Cardiac muscle cell (in vitro differentiated cells and primary cell): ENCODE data around the gene CNTN5. TPM values are rescaled to one million over a fixed set of nuclear protein-coding genes. Genes with fewer than 3 reads are reported as not detected.

Experiments used
- DNase-seq, 2 donors: peaks; one replicate each; pipeline versions ENCODE4 v3.0.0 to v3.0.0-alpha.2; 2010 to 2017; ENCODE audit warnings: low read depth in 1 of 2, low spot score in 1 of 2
- H3K27ac ChIP-seq: fragments of 200-600 bp; sonication (generic); 2 replicates; pipeline ENCODE4 v1.5.1; 2016
- H3K27me3 ChIP-seq: fragments of 200-600 bp; sonication (generic); 2 replicates; pipeline ENCODE4 v1.6.0; 2016; ENCODE audit warnings: control low read depth
- H3K36me3 ChIP-seq: fragments of 200-600 bp; sonication (generic); 2 replicates; pipeline ENCODE4 v1.5.1; 2016; ENCODE audit warnings: control low read depth
- H3K4me1 ChIP-seq: fragments of 200-600 bp; sonication (generic); 2 replicates; pipeline ENCODE4 v1.8.1; 2017; ENCODE audit warnings: low read depth, mild to moderate bottlenecking, mixed run types
- H3K4me3 ChIP-seq: fragments of 200-600 bp; sonication (generic); 2 replicates; pipeline ENCODE4 v1.5.1; 2016; ENCODE audit warnings: mild to moderate bottlenecking
- H3K9me3 ChIP-seq: fragments of 200-600 bp; sonication (generic); 2 replicates; pipeline ENCODE4 v1.5.1; 2017; ENCODE audit warnings: low read depth, mild to moderate bottlenecking, control low read depth
- polyA plus RNA-seq: library from polyadenylated mRNA; unstranded; fragments of >200 nt; fragmentation: Nextera tagmentation; extraction: Ambion mirVana; gene quantifications from 2 replicates; pipeline ENCODE4 v1.2.1, GENCODE V29; 2016
- total RNA-seq: library from RNA; depleted of rRNA; stranded (reverse); fragments of >200 nt; gene quantifications from 2 replicates; pipeline ENCODE4 v1.2.3, GENCODE V29; 2016
- TF ChIP-seq, protein P1 (sequence below): IDR thresholded peaks from 2 replicates; pipeline ENCODE4 v1.5.1; 2012; ENCODE audit warnings: low read depth, mild to moderate bottlenecking, low read length

CNTN5 gene
- total and polyA plus RNA-seq, 2 experiments from 2014 or later, result 30.0 to 41.3 TPM

DNA sequence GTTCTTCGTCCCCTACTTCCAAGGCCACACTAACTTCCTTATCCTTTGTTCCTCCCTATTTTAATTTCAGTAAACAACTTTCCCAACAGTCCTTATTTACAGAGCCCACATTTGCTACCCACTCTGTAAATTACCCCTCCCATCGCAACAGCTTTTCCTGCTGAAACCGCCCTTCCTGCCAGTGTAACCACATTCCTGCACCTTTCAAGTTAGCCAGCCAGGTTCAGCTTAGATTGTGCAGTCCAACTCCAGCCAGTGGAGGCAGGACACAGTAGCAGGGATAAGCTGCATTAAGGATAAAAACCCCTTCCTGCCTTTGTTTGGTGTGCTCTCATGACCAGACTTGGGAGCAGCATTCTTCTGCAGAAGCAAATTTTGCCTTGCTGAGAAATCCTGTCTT, 898.0 kb downstream of the CNTN5 start:
- H3K4me1 ChIP-seq, result no peaks in the 10 kb centered on the region
- no peak overlapping the region for H3K4me3 ChIP-seq
- H3K9me3 ChIP-seq, result no peaks in the 10 kb centered on the region
- H3K27ac ChIP-seq, result no peak overlapping the region
- TF ChIP-seq, protein P1, sequence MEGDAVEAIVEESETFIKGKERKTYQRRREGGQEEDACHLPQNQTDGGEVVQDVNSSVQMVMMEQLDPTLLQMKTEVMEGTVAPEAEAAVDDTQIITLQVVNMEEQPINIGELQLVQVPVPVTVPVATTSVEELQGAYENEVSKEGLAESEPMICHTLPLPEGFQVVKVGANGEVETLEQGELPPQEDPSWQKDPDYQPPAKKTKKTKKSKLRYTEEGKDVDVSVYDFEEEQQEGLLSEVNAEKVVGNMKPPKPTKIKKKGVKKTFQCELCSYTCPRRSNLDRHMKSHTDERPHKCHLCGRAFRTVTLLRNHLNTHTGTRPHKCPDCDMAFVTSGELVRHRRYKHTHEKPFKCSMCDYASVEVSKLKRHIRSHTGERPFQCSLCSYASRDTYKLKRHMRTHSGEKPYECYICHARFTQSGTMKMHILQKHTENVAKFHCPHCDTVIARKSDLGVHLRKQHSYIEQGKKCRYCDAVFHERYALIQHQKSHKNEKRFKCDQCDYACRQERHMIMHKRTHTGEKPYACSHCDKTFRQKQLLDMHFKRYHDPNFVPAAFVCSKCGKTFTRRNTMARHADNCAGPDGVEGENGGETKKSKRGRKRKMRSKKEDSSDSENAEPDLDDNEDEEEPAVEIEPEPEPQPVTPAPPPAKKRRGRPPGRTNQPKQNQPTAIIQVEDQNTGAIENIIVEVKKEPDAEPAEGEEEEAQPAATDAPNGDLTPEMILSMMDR, result no peak
- H3K36me3 ChIP-seq, result no peaks in the 10 kb centered on the region
- no peaks in the 10 kb centered on the region for H3K27me3 ChIP-seq
- DNase-seq, result no peak

DNA sequence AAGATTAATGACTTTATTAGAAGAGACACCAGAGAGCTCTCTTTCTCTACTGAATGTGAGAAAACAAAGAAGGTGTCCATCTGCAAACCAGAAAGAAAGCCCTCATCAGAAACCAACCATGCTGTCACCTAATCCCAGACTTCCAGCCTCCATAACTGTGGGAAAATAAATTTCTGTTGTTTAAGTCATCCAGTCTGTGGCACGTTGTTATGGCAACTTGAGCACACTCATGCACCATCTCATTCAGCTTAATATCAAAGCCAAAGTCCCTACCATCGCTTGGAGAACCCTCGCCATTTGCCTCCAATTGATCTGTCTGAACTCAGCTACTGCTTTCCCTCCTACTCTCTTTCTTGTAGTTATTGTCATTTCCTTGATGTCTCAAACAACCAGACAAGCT, 900.2 kb downstream of the CNTN5 start:
- DNase-seq, result no peak
- Histone ChIP-seq H3K4me3 (no peak overlapping the region), H3K9me3 (no peaks in the 10 kb centered on the region), H3K4me1 (no peaks in the 10 kb centered on the region), H3K27me3 (no peaks in the 10 kb centered on the region), H3K27ac (no peak overlapping the region), H3K36me3 (no peaks in the 10 kb centered on the region)
- TF ChIP-seq, protein P1, result no peak

DNA sequence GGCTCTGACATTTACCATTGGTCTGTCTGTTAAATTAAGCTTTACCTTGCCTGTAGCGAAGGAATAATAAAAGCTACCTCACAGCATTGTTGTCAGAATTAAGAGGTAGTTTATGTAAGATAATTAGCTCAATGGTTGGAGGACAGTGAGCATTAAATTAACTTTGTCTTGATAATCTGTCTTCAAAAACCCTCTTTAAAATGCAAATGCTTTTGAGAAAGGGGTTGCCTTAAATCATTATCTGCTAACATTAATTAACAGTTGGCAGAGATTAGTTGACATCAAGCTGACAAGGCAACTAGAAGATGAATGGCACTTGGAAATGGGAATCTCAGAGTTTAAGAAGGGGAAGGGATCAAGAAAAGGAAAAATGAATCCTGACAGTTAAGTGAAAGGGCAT, 905.2 kb downstream of the CNTN5 start:
- TF ChIP-seq, protein P1, result no peak
- no peaks in the 10 kb centered on the region for H3K36me3 ChIP-seq
- no peak overlapping the region for H3K4me3 ChIP-seq
- H3K27me3 ChIP-seq, result no peaks in the 10 kb centered on the region
- no peak overlapping the region for H3K27ac ChIP-seq
- H3K4me1 ChIP-seq, result no peaks in the 10 kb centered on the region
- DNase-seq, result no peak
- H3K9me3 ChIP-seq, result no peaks in the 10 kb centered on the region

DNA sequence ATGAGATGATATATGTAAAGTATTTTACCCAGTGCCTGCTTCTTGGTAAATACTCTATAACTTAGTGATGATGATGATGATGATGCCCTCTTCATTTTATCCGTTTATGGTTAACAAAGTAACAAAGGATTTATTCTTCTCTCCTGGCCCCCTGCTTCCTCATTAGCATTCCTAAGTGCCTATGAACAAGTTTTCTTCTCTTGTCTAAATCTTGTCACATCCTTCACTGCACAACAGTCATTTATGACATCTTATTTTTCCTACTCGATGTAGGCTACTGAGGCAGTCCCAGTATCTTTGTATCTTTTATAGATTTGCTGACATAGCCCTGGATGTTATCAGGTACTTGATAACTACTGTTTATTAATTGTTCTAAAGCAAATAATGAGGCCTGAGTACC, 911.9 kb downstream of the CNTN5 start:
- DNase-seq, result no peak
- Histone ChIP-seq H3K36me3 (no peaks in the 10 kb centered on the region), H3K27ac (no peak overlapping the region), H3K4me3 (no peak overlapping the region), H3K27me3 (no peaks in the 10 kb centered on the region), H3K4me1 (no peaks in the 10 kb centered on the region), H3K9me3 (no peaks in the 10 kb centered on the region)
- TF ChIP-seq, protein P1, result no peak

DNA sequence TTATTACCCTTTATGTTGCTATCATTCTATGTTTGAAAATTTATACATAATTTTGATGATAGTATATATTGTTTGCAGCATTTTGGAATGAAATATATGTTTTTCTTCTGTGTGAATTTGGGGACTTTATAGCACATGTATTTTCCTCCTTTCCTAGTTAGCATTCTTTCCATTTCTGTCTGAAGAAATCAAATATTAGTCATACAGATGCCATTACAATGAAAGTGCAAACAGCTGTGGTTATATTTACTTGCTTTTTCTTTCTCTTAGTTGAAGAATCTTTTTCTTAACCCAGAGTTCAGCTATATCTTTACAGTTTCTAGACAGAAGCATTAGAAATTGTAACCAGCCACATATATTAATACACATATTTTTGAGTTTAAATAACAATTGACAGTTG, 913.3 kb downstream of the CNTN5 start:
- peak in 1 of 2 donors; percentile 1 for DNase-seq
- Histone ChIP-seq H3K4me1 (no peaks in the 10 kb centered on the region), H3K9me3 (no peaks in the 10 kb centered on the region), H3K4me3 (no peak overlapping the region), H3K36me3 (no peaks in the 10 kb centered on the region), H3K27me3 (no peaks in the 10 kb centered on the region), H3K27ac (no peak overlapping the region)
- TF ChIP-seq, protein P1, result no peak

DNA sequence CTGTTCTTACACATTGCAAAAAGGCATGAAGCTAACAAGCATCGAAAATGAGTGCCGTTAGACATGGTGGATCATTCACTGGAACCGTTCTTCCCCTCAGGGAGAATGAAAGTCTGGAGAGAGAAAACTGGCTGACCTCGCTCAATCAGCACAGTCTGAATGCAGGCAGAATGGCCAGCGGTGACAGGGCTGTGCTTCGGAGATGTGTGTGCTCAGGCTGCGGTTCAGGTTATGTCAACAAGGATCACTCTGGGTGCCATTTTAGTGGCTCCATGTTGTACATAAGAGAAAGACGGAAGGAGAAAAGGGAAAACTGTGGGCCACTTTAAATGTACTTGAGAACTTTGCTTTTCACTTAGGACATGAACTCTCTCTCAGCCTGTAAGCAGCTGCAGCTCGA, 916.6 kb downstream of the CNTN5 start:
- no peaks in the 10 kb centered on the region for H3K9me3 ChIP-seq
- no peaks in the 10 kb centered on the region for H3K4me1 ChIP-seq
- DNase-seq, result no peak
- H3K4me3 ChIP-seq, result no peak overlapping the region
- TF ChIP-seq, protein P1, result no peak
- no peak overlapping the region for H3K27ac ChIP-seq
- no peaks in the 10 kb centered on the region for H3K27me3 ChIP-seq
- H3K36me3 ChIP-seq, result no peaks in the 10 kb centered on the region
